K562 (cell line): ENCODE results near the gene ADPRHL1. TPM values are rescaled to one million over a fixed set of nuclear protein-coding genes. Genes with fewer than 3 reads are reported as not detected.

Source experiments
- ATAC-seq: fragments of 200-7000 bp; cut with Tn5 transposase; 3 replicates; pipeline ENCODE4 v1.9.1; 2020; ENCODE audit warnings: moderate library complexity
- BruUV-seq: library from RNA; stranded (reverse); fragments of 400-500 nt; replicated peaks from 2 replicates; lab custom pipeline; 2021; lab: Mats Ljungman, UMichigan
- CTCF ChIA-PET: fragments of 300-600 bp; formaldehyde crosslinking; extraction: SDS; loops from one replicate; lab custom pipeline; 2021; ENCODE audit warnings: low intra/inter-chr PET ratio; lab: Yijun Ruan, JAX
- POLR2A ChIA-PET: fragments of 300-600, 350-650 bp; sonication (Branson Sonifier 250); formaldehyde crosslinking; extraction: SDS; loops from one replicate; lab custom pipeline; 2021; ENCODE audit warnings: antibody characterized with exemption, inconsistent platforms; lab: Yijun Ruan, JAX
- DNase-seq, 4 experiments: peaks; one replicate each; pipeline versions ENCODE4 v3.0.0 to v3.0.0-alpha.2; 2011 to 2018; ENCODE audit warnings: low spot score in 3 of 4, mixed read lengths in 3 of 4; ENCODE audit errors: extremely low read depth in 1 of 4
- FAIRE-seq: peaks from 2 replicates; lab custom pipeline; 2011; peaks lifted over from hg19 to GRCh38; lab: Jason Lieb, UNC
- H2AFZ ChIP-seq: 2 replicates; pipeline ENCODE4 v1.6.0; 2011; ENCODE audit warnings: low read depth, low read length, control low read depth, inconsistent platforms
- H3K27ac ChIP-seq: fragments of 200-600 bp; 3 replicates; pipeline ENCODE4 v1.8.0; 2011; ENCODE audit warnings: low read depth, mild to moderate bottlenecking, control low read depth, inconsistent platforms, low read length, moderate library complexity, mixed read lengths; ENCODE audit errors: extremely low read depth
- H3K27me3 ChIP-seq, 2 experiments: fragments of 300-600 bp in 1 of 2; 2 replicates in 1 of 2; 3 replicates in 1 of 2; pipeline versions ENCODE4 v1.6.0 to v1.8.0; 2011; ENCODE audit warnings: inconsistent platforms in 2 of 2, low read length in 2 of 2, mild to moderate bottlenecking in 1 of 2, mixed read lengths in 1 of 2, moderate library complexity in 1 of 2; ENCODE audit not compliant: control insufficient read depth in 2 of 2, insufficient read depth in 2 of 2
- H3K36me3 ChIP-seq: fragments of 300-600 bp; 3 replicates; pipeline ENCODE4 v1.8.0; 2011; ENCODE audit warnings: mild to moderate bottlenecking, low read length, inconsistent platforms; ENCODE audit not compliant: control insufficient read depth, insufficient read depth
- H3K4me1 ChIP-seq, 2 experiments: fragments of 200-600 bp in 1 of 2; replicated peaks in 1 of 2; 2 replicates in 1 of 2; 3 replicates in 1 of 2; pipeline versions ENCODE4 v1.5.1 to v1.8.0; 2011; ENCODE audit warnings: inconsistent platforms in 2 of 2, low read length in 2 of 2, mild to moderate bottlenecking in 1 of 2, mixed read lengths in 1 of 2, moderate library complexity in 1 of 2; ENCODE audit not compliant: control insufficient read depth in 2 of 2, insufficient read depth in 2 of 2
- H3K4me2 ChIP-seq: 2 replicates; pipeline ENCODE4 v1.6.1; 2011; ENCODE audit warnings: low read length, control low read depth, inconsistent platforms, mixed read lengths; ENCODE audit not compliant: insufficient read depth
- H3K4me3 ChIP-seq: fragments of 200-600 bp; sonication (generic), shearing (Covaris generic); 2 replicates; pipeline ENCODE4 v1.5.1; 2016; ENCODE audit warnings: control low read depth, inconsistent platforms
- H3K79me2 ChIP-seq: fragments of 200-600 bp; 3 replicates; pipeline ENCODE4 v1.8.0; 2011; ENCODE audit warnings: low read length, inconsistent platforms; ENCODE audit not compliant: control insufficient read depth, insufficient read depth
- H3K9ac ChIP-seq, 2 experiments: 2 replicates each; pipeline versions ENCODE4 v1.6.0 to v1.6.1; 2011; ENCODE audit warnings: low read depth in 2 of 2, low read length in 2 of 2, control low read depth in 1 of 2, inconsistent platforms in 1 of 2, mild to moderate bottlenecking in 1 of 2, mixed read lengths in 1 of 2; ENCODE audit not compliant: insufficient read depth in 1 of 2
- H3K9me1 ChIP-seq: one replicate; pipeline ENCODE4 v1.6.0; 2011; ENCODE audit warnings: inconsistent platforms, mild to moderate bottlenecking, low read length, moderate library complexity; ENCODE audit not compliant: control insufficient read depth, insufficient read depth
- H3K9me3 ChIP-seq: replicated peaks from 2 replicates; pipeline ENCODE4 v1.5.1; 2011; ENCODE audit warnings: low read depth, low read length, inconsistent platforms; ENCODE audit not compliant: control insufficient read depth, insufficient read depth
- H4K20me1 ChIP-seq: replicated peaks from 2 replicates; pipeline ENCODE4 v1.6.1; 2011; ENCODE audit warnings: low read length, inconsistent platforms, mixed read lengths; ENCODE audit not compliant: control insufficient read depth, insufficient read depth
- EGR1 ChIP-seq: fragments of 450-650 bp; conservative IDR thresholded peaks from 2 replicates; pipeline ENCODE4 v1.6.1; 2017; ENCODE audit warnings: mild to moderate bottlenecking
- HMG20B ChIP-seq: fragments of 250-450 bp; sonication (Bioruptor Pico); IDR thresholded peaks from 2 replicates; pipeline ENCODE4 v1.5.0; 2021; ENCODE audit warnings: mild to moderate bottlenecking
- ID3 ChIP-seq, 2 experiments: fragments of 250-450 bp in 1 of 2; fragments of 450-650 bp in 1 of 2; sonication (Bioruptor Pico) in 1 of 2; IDR thresholded peaks; 2 replicates each; pipeline versions ENCODE4 v1.6.1 to v1.8.0; 2016 to 2021; ENCODE audit warnings: mild to moderate bottlenecking in 2 of 2, moderate library complexity in 2 of 2, missing compliant biosample characterization in 1 of 2, missing genetic modification characterization in 1 of 2
- MIER1 ChIP-seq: fragments of 450-650 bp; IDR thresholded peaks from 2 replicates; pipeline ENCODE4 v1.6.1; 2016; ENCODE audit warnings: antibody characterized with exemption, mild to moderate bottlenecking, low read depth
- MYC ChIP-seq, 2 experiments: fragments of 250-450 bp in 1 of 2; sonication (Bioruptor Pico) in 1 of 2; IDR thresholded peaks; 2 replicates each; pipeline versions ENCODE4 v1.5.1 to v1.6.1; 2012 to 2021; ENCODE audit warnings: low read depth in 2 of 2, borderline replicate concordance in 1 of 2, improper control_type of control experiment in 1 of 2, low read length in 1 of 2, mild to moderate bottlenecking in 1 of 2, moderate library complexity in 1 of 2
- NRF1 ChIP-seq, 2 experiments: fragments of 450-650 bp; IDR thresholded peaks in 1 of 2; conservative IDR thresholded peaks in 1 of 2; 2 replicates each; pipeline ENCODE4 v1.6.1; 2014; ENCODE audit warnings: mild to moderate bottlenecking in 2 of 2
- PHB ChIP-seq: fragments of 250-450 bp; sonication (Bioruptor Pico); IDR thresholded peaks from 2 replicates; pipeline ENCODE4 v1.5.0; 2021
- POLR3G ChIP-seq: IDR thresholded peaks from 2 replicates; pipeline ENCODE4 v1.6.1; 2011; ENCODE audit not compliant: insufficient read length, insufficient replicate concordance; ENCODE audit errors: extremely low read depth
- PTRF ChIP-seq: fragments of 450-650 bp; IDR thresholded peaks from 2 replicates; pipeline ENCODE4 v1.6.1; 2016; ENCODE audit warnings: mild to moderate bottlenecking, missing genetic modification characterization, missing compliant biosample characterization
- SIX5 ChIP-seq, 2 experiments: IDR thresholded peaks; 2 replicates each; pipeline ENCODE4 v1.6.1; 2011; ENCODE audit warnings: low read length in 2 of 2, borderline replicate concordance in 1 of 2, low read depth in 1 of 2, mild to moderate bottlenecking in 1 of 2, moderate library complexity in 1 of 2; ENCODE audit not compliant: insufficient read depth in 1 of 2
- SMAD4 ChIP-seq: fragments of 250-450 bp; sonication (Bioruptor Pico); conservative IDR thresholded peaks from 2 replicates; pipeline ENCODE4 v1.8.0; 2021; ENCODE audit warnings: inconsistent platforms, mild to moderate bottlenecking, moderate library complexity
- TARDBP ChIP-seq: fragments of 450-650 bp; IDR thresholded peaks from 2 replicates; pipeline ENCODE4 v1.6.1; 2016
- ZBED1 ChIP-seq: IDR thresholded peaks from 2 replicates; pipeline ENCODE4 v1.6.1; 2014
- ZNF165 ChIP-seq: fragments of 250-450 bp; sonication (Bioruptor Pico); IDR thresholded peaks from 2 replicates; pipeline ENCODE4 v1.4.0; 2020; ENCODE audit warnings: borderline replicate concordance
- ZNF324 ChIP-seq: fragments of 250-450 bp; sonication (Bioruptor Pico); IDR thresholded peaks from 2 replicates; pipeline ENCODE4 v1.4.0; 2020; ENCODE audit warnings: mild to moderate bottlenecking
- ZNF551 ChIP-seq: fragments of 250-450 bp; sonication (Bioruptor Pico); IDR thresholded peaks from 2 replicates; pipeline ENCODE4 v1.5.0; 2021; ENCODE audit warnings: mild to moderate bottlenecking, moderate library complexity
- ZSCAN32 ChIP-seq: fragments of 450-650 bp; formaldehyde crosslinking; IDR thresholded peaks from 2 replicates; pipeline ENCODE4 v1.4.0; 2020; ENCODE audit warnings: mild to moderate bottlenecking, moderate library complexity
- WGBS: fragments of 100-300 bp; shearing (Covaris generic); methylation state at CpG from one replicate; pipeline ENCODE4 v1.1.6; 2016; ENCODE audit warnings: low coverage, mixed read lengths; ENCODE audit not compliant: insufficient coverage; ENCODE audit errors: missing lambda C conversion rate; 5-methylcytosine and 5-hydroxymethylcytosine counted together
- in situ Hi-C: fragments of 300-500 bp; cut with MboI; formaldehyde crosslinking; loops from 4 replicates; pipeline ENCODE4 v1.15.0; 2018; ENCODE audit warnings: inconsistent platforms, mixed read lengths
- intact Hi-C: fragments of 100-400 bp; cut with micrococcal nuclease; formaldehyde crosslinking; loops from 2 replicates; pipeline ENCODE4 v1.14.2; 2022
- polyA plus RNA-seq, 8 experiments: library from polyadenylated mRNA; depleted of rRNA in 4 of 8; stranded (reverse) in 5 of 8; unstranded in 3 of 8; fragments of >200 nt; fragmentation: Nextera tagmentation in 2 of 8; fragmentation: Illumina TruSeq in 1 of 8; extraction: Ambion mirVana in 2 of 8; extraction: Trizol in 1 of 8; gene quantifications; 2 replicates each; pipeline versions ENCODE4 v1.2.1 to v1.2.3, GENCODE V29; 2011 to 2014; ENCODE audit warnings: inconsistent platforms in 1 of 8, missing spikeins in 1 of 8
- total RNA-seq, 7 experiments: library from RNA; depleted of rRNA in 6 of 7; stranded (reverse); fragments of >200 nt in 6 of 7; fragmentation: Illumina TruSeq in 2 of 7; extraction: Trizol in 2 of 7; gene quantifications; 2 replicates each; pipeline versions ENCODE4 v1.2.1 to v1.2.3, GENCODE V29; 2011 to 2021; ENCODE audit warnings: low replicate concordance in 1 of 7
- TF ChIP-seq, protein P1 (sequence below): sonication (generic); formaldehyde crosslinking; IDR thresholded peaks from 2 replicates; pipeline ENCODE4 v1.8.0; 2022; ENCODE audit warnings: mild to moderate bottlenecking, missing genetic modification reagents
- TF ChIP-seq, protein P2 (sequence below), 2 experiments: IDR thresholded peaks; 2 replicates each; pipeline ENCODE4 v1.6.1; 2011; ENCODE audit warnings: borderline replicate concordance in 1 of 2, control low read depth in 1 of 2, low read depth in 1 of 2, low read length in 1 of 2, mild to moderate bottlenecking in 1 of 2, mixed read lengths in 1 of 2, moderate library complexity in 1 of 2; ENCODE audit not compliant: insufficient read depth in 1 of 2, insufficient read length in 1 of 2, poor library complexity in 1 of 2, severe bottlenecking in 1 of 2; ENCODE audit errors: extremely low read depth in 1 of 2
- TF ChIP-seq, protein P3 (sequence below): fragments of 250-450 bp; sonication (Bioruptor Pico); IDR thresholded peaks from 2 replicates; pipeline ENCODE4 v1.8.0; 2021; ENCODE audit warnings: moderate library complexity, mild to moderate bottlenecking, inconsistent platforms

ADPRHL1 gene
- total and polyA plus RNA-seq, 9 of the 15 experiments (the other 6 are each of a cell fraction or from before 2014, with no cell fraction given) = 0.06 to 0.76 (median 0.37) TPM; not detected in 1

- in situ Hi-C loops = no loop called here
- POLR2A ChIA-PET = interaction anchor here (0.5 kb wide), 1 partner anchor 57 kb away, joined by 4 read pairs; no protein-coding TSS in a partner anchor
- no TSS peak for BruUV-seq
- Histone ChIP-seq H3K9me3 (no peaks in the 10 kb centered on the region), H3K9me1 (no peaks in the 10 kb centered on the region), H3K4me1 (peaks cover 0 to 23% of the 10 kb centered on the region in 2 experiments; a peak in 3 of 5 replicates), H3K9ac (no peak overlapping the region), H3K27ac (no peak overlapping the region), H3K4me2 (no peak overlapping the region), H4K20me1 (peaks cover 4% of the 10 kb centered on the region; the same call in 1 of the 2 replicates), H3K4me3 (no peak overlapping the region), H3K36me3 (no peaks in the 10 kb centered on the region), H3K79me2 (no peaks in the 10 kb centered on the region), H2AFZ (no peak overlapping the region), H3K27me3 (peaks cover 14 to 59% of the 10 kb centered on the region in 2 experiments; a peak in 4 of 5 replicates)
- CTCF ChIA-PET = no interaction called here
- intact Hi-C loops = no loop called here
- FAIRE-seq (no peak), ATAC-seq (peak; percentile 86), DNase-seq (peak in 3 of 4 experiments; percentile 31 to 46 (median 36))
- 3% methylated on average over 11 of the region's 22 CpGs for WGBS
- TF ChIP-seq ZBED1 (no peak), NRF1 (conservative IDR thresholded peaks at IDR 0.05 in 1 of 2, IDR thresholded peaks at IDR 0.05 in 1 of 2) (peak; percentile 59 to 66), MYC (IDR thresholded peaks at IDR 0.05; ENCODE audit: low read depth, low read length) (no peak), MYC (CRISPR knock-in tag; IDR thresholded peaks at IDR 0.05; ENCODE audit: borderline replicate concordance, low read depth) (no peak), ZNF551 (no peak), ZSCAN32 (CRISPR knock-in tag) (no peak), PHB (CRISPR knock-in tag) (no peak), ZNF324 (CRISPR knock-in tag) (no peak), PTRF (tag) (no peak), TARDBP (no peak), EGR1 (peak; percentile 42; the same call in 1 of the 2 replicates), ZNF165 (no peak), SIX5 (IDR thresholded peaks at IDR 0.05; ENCODE audit: borderline replicate concordance in 1 of 2, insufficient read depth in 1 of 2, low read depth in 1 of 2, low read length in 2 of 2) (no peak), ID3 (CRISPR knock-in tag; IDR thresholded peaks at IDR 0.05) (no peak), ID3 (tag; IDR thresholded peaks at IDR 0.05) (no peak), MIER1 (no peak), SMAD4 (CRISPR knock-in tag) (no peak), HMG20B (no peak), POLR3G (no peak)
- TF ChIP-seq, protein P1, sequence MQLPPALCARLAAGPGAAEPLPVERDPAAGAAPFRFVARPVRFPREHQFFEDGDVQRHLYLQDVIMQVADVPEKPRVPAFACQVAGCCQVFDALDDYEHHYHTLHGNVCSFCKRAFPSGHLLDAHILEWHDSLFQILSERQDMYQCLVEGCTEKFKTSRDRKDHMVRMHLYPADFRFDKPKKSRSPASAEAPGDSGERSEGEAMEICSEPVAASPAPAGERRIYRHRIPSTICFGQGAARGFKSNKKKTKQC (CRISPR knock-in tag) = no peak
- TF ChIP-seq, protein P2, sequence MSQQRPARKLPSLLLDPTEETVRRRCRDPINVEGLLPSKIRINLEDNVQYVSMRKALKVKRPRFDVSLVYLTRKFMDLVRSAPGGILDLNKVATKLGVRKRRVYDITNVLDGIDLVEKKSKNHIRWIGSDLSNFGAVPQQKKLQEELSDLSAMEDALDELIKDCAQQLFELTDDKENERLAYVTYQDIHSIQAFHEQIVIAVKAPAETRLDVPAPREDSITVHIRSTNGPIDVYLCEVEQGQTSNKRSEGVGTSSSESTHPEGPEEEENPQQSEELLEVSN (IDR thresholded peaks at IDR 0.05; ENCODE audit: borderline replicate concordance in 1 of 2, extremely low read depth in 1 of 2, insufficient read depth in 1 of 2, insufficient read length in 1 of 2, low read depth in 1 of 2, low read length in 1 of 2, poor library complexity in 1 of 2, severe bottlenecking in 1 of 2) = peak in 1 of 2 experiments; percentile 24
- TF ChIP-seq, protein P3, sequence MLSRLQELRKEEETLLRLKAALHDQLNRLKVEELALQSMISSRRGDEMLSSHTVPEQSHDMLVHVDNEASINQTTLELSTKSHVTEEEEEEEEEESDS = no peak
These were observed 22.1 kb downstream of the ADPRHL1 start for GRCh38 chr13:113431171-113431570.
